Skeletal muscle cell (primary cell): ENCODE measurements around the gene ST7.
"Not testable (repeated sequence)": the region's sequence is repeated elsewhere in the genome, so short reads cannot be mapped to it uniquely, and the experiment has no call there.

Experiments used
- DNase-seq: peaks from one replicate; pipeline ENCODE4 v3.0.0-alpha.2; 2010; ENCODE audit warnings: low read depth
- H3K4me3 ChIP-seq: 2 replicates; pipeline ENCODE4 v1.5.1; 2011; ENCODE audit warnings: low read depth, mild to moderate bottlenecking, control low read depth, low read length, moderate library complexity

Gene ST7, protein sequence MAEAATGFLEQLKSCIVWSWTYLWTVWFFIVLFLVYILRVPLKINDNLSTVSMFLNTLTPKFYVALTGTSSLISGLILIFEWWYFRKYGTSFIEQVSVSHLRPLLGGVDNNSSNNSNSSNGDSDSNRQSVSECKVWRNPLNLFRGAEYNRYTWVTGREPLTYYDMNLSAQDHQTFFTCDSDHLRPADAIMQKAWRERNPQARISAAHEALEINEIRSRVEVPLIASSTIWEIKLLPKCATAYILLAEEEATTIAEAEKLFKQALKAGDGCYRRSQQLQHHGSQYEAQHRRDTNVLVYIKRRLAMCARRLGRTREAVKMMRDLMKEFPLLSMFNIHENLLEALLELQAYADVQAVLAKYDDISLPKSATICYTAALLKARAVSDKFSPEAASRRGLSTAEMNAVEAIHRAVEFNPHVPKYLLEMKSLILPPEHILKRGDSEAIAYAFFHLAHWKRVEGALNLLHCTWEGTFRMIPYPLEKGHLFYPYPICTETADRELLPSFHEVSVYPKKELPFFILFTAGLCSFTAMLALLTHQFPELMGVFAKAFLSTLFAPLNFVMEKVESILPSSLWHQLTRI

DNA sequence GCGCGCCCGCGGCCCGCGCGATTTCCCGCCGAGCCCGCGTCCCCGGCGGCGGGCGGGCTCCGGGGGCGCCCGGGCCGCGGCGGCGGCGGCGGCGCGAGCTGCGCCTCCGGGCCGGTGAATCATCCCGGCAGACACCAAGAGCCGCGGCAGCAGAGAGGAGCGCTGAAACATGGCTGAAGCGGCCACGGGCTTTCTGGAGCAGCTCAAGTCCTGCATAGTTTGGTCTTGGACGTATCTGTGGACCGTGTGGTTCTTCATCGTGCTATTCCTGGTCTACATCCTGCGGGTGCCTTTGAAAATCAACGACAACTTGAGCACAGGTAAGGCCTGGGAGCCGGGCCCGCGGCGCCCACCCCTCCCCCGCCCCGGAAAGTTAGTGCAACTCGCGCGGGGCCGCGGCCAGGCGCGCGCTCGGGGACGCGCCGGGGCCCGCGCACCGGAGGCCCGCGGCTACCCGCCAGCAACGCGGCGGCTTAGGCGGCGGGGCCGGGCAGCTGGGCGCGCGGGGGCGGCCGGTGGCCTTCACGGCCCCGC lies at the start of gene ST7:
TSS of gene ST7 (plus strand) at position 130 of the 534 bp plus-strand sequence. CDS start at position 170, 40 bp downstream.
- peak; percentile 27 for DNase-seq

DNA sequence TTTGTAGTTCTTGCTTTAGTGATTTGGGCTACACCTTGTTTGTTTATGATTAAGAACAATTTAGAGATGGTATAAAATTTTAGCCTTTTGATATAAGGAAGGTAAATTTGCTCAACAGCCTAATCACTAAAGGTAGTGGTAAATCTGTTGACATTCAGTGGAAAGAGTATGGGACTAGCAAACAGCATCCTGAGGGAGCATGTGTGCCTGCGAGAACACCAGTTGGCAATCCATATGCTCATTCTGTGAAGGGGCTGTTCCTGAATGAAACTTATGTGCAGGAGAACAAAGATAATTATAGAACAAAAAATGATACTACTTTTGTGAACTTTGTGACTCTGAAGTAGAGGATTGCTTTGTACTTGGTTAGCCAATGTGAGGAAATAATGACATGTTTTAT lies 46.9 kb upstream of the ST7 start:
- DNase-seq, result no peak
- H3K4me3 ChIP-seq, result no peak overlapping the region

More for the DNA sequence above, at the start of gene ST7:
- peak within 1 kb of the TSS; percentile 75 for H3K4me3 ChIP-seq

DNA sequence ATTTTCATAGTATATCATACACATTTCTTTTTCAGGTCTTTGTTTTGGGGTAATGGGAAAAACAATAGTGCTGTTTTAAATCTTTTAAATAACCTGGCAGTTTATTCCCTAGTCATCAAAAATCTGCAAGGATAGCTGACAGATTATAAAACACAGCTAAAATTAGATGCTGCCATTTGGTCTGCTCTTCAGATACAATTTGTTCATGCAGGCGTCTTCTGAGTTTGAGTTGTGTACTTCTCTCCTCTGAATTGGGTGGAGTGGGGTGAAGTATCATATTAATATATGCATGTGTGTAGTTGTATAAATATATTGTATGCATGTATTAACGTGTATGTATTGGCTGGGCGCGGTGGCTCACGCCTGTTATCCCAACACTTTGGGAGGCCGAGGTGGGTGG lies 42.9 kb upstream of the ST7 start:
- H3K4me3 ChIP-seq, result no peak overlapping the region

DNA sequence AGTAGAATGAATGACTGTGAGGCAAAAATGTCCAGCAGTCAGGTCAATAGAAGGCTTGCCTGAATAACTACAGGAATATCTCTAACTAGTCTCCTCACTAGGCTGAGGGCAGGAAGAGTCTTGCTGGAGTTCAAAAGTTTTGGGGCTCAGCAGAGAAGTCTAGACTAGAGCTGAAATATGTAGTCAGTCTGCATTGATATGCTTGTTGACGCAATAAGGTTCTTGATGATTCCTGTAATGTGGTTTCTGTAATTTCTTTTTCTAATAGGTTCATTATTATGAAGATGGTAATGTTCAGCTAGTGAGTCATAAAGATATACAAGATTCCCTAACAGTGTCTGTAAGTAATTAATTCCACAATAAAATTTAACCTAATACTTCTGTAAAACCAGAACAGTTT lies 41.5 kb upstream of the ST7 start:
- no peak for DNase-seq
- H3K4me3 ChIP-seq, result no peak overlapping the region

More for the DNA sequence above, 42.9 kb upstream of the ST7 start:
- DNase-seq, result no peak

DNA sequence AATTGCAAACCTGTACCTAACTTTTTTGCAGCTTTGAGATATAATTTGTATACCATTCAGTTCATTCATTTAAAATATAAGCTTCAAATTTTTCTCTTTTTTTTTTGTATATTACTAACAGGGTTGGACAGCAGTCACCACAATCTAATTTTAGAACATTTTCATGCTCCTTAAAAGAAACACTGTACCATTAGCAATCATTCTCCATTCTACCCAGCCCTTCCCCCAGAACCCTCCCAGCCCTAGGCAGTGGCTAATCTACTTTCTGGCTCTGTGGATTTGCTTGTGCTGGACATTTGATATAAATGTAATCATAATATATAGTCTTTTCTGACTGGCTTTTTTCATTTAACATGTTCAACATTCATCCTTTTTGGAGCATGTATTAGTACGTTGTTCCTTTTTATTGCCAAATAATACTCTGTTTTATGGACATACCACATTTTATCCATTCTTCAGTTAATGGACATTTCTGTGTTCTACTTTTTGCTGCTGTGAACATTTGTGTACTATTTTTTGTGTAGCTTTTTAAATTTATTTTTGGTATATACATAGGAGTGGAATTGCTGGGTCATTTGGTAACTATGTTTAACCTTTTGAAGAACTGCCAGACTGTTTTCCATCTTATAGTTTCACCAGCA lies 40.9 kb upstream of the ST7 start:
- H3K4me3 ChIP-seq, result no peak overlapping the region
- no peak for DNase-seq

DNA sequence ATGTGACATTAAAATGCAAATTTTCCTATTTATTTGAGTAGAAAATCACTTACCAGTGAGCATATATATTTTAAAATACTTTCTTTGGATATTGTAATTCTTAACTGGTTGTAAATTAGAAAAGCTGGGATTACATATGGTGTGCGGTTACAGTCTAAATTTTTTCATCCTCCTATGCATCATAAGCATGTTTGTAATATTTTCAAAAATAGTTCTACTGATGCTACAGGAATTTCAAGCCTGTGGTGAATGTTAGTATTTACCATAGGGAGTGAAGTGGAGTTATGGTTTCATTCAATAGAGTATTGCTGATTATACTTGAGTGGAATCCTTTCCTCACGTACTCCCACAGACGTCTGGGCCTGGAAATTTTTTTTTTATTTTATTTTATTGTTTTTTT lies 34.6 kb upstream of the ST7 start:
- no peak for DNase-seq
- no peak overlapping the region for H3K4me3 ChIP-seq

DNA sequence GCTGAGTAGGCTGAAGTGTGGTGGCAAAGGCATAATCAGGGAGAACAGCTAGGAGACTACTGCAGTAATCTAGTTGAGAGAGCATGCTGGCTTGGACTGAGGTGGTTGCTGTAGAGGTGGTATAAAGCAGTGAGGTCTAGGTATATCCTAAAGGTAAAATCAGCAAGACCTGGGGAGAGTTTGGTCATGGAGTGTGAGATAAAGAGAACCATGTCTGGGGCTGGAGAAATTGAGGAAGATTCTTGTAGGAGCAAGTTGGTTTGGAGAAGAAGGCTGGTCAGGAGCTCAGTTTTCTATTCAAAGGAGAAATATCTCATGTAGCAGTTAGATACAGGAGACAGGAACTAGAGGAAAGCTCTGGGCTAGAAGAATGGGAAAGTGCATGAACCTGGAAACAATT lies 32.9 kb upstream of the ST7 start:
- H3K4me3 ChIP-seq, result no peak overlapping the region
- no peak for DNase-seq

DNA sequence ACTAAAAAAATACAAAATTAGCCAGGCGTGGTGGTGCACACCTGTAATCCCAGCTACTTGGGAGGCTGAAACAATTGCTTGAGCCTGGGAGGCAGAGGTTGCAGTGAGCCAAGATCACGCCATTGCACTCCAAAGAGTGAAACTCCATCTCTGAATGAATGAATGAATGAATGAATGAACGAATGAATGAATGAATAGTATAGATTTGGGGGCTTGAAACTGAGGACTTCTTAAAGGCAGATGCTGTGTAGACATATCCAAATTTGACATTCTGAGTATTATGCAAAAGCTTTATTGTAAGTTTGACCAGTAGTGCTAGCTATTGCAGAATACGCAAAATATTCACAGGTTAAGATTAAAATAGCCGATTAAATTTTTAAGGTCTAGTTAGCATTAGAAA lies 30.8 kb upstream of the ST7 start:
- H3K4me3 ChIP-seq, result no peak overlapping the region
- no peak for DNase-seq

DNA sequence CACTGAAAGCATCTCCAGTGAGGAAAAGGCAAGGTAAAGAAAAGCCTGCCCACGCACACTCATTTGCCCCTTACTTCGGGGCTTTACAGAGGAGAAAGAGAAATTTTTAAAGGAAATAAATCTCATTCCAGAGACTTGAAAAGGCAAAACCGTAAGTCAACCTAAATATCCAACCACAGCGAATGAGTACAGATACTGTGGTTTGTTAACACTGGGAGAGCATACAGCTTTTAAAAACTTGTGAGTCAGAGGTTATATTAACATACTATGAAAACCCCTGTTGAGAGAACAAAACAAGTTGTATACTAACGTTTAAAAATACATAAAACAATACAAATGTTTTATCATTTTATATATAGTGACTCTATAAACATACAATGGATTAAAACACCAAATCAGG lies 28.6 kb upstream of the ST7 start:
- no peak for DNase-seq
- no peak overlapping the region for H3K4me3 ChIP-seq

DNA sequence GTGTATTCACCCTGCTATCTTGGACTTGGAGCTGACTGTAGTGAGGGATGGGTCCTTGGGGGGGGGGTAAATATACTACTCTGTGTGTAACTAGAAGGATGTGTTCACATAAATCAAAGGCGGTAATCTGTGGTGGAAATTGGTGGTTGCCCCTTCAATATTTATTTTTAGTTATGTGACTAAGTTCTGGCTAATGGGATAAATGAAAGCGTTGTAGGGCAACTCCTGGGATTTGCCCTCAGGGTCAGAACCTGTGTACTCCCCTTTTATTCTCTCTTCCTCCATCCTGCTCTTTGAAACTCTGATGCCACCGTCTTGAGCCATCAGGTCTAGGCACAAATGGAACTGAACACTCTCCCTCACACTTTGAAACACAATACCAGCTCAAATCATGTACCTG lies 24.3 kb upstream of the ST7 start:
- no peak for DNase-seq

DNA sequence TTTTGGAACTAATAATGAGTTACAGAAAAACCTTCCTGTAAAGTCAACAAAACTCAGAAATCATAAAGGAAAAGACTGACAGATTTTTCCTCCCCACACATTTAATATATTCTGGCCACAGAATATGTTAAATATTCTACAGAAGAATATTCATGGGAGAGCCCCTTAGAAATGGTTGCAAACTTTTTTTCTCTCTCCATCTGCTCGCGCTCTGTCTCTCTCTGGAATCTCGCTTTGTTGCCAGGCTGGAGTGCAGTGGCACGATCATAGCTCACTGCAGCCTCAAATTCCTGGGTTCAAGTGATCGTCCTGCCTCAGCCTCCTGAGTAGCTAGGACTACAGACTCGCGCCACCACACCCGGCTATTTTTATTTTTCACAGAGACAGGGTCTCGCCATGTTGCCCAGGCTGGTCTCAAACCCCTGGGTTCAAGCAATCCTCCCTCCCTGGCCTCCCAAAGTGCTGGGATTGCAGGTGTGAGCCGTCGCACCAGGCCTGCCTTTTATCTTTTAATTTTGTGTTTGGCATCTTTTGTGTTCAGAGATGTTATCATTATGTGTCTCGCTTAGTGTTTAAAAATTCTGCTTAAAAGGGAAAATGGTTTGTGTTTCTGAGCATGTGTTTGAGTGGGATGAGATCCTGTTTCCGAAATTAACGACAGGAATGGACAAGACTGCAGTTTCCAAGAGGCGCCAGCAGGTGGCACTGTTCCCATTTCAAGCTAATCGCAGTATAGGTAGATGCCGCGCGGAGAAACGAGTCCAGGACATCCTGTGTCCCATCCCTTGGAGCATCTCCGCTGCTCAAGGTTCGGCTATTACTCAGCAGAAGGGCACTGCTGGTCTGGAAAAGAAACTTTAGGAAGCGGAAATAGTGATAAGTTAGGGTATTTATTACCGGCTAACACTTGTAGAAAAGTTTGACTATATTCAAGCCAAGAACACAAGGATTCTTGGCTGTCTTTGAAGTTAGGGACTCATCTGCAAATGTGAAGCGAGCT lies 23.1 kb upstream of the ST7 start:
- peak; percentile 26 for DNase-seq
- no peak overlapping the region for H3K4me3 ChIP-seq

More for the DNA sequence above, 24.3 kb upstream of the ST7 start:
- H3K4me3 ChIP-seq, result no peak overlapping the region

DNA sequence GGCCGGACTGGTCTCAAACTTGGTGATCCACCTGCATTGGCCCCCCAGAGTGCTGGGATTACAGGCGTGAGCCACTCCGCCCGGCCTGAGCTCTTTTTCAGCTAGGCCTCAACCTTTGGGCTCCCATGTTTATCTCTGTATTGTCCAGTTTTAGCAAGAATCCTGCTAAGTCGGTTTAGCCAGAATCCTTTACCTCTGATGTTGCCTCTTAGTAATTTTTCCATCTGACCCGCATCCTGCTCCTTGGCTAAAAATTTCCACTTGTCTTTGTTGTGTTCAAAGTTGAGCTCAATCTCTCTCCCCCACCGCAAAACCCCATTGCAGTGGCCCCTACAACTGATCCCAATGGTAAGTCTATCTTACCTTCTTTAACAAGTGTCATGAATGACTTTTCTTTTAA lies 20.7 kb upstream of the ST7 start:
- H3K4me3 ChIP-seq, result no peak overlapping the region
- no peak for DNase-seq

DNA sequence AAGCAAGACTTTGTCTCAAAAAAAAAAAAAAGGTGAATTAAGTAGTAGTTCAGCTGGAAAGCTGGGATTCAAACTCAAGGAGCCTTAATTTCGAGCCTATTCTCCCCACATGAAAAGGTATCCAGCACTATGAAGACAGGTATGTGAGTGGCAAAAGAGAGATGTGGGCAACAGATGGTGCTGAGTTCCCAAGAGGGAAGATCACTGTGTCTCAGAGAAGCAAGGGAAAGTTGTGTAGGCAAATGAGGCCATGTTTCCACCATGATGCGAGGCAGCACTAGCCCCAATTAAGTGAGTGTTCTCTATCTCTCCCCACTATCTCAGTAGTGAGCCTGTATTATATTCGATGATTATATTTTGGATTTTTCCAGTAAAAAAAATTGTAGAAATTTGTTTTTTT lies 19.8 kb upstream of the ST7 start:
- no peak overlapping the region for H3K4me3 ChIP-seq
- no peak for DNase-seq

DNA sequence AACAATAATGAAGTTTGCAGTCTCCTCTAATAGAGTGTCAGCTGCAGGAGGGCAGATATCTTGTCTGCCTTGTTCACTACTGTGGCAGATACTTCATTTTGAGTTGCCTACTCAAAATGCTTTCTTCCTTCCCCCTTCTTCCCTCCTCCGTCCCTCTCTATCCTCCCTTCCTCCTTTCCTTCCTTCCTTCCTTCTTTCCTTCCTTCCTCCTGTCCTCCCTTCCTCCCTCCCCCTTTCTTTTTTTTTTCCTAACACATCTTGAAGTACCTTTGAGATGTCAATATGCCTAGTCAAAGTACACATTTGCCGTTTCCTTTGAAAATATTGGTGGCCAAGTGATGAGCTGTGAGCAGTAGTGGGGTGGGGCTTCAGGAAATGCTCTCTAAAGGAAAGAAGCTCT lies 18.7 kb upstream of the ST7 start:
- no peak for DNase-seq
- H3K4me3 ChIP-seq, result no peak overlapping the region

DNA sequence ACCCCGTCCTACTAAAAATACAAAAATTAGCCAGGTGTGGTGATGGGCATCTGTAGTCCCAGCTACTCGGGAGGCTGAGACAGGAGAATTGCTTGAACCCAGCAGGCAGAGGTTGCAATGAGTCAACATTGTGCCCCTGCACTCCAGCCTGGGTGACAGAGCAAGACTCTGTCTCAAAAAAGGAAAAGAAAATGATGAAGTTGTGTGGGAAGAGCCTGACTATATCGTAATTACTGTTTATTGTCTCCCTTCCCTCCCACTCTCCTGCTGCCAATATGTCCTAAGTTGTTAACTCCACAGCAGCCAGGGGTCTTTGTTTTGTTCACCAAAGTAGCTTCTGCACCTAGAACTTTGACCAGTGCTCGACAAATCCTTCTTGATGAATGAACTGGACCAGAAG lies 16.5 kb upstream of the ST7 start:
- not testable (repeated sequence) for DNase-seq, H3K4me3 ChIP-seq

DNA sequence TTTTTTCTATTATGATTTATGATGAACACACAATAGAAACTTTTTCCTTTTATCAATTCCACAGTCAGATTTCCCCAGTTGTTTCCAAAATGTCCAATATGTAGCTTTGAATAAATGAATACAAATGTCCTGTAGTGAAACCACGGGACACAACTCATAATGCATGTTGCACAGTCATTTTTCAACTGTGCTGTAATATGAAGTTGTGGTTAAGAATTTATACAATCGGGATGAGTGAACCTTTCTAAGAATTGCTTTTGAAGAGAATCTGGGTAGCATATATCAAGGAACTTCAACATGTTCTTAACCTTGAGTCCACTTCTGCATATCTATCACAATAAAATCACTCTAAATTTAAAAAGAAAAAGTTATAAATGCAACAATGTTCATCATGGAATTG lies 14.6 kb upstream of the ST7 start:
- DNase-seq, result no peak
- no peak overlapping the region for H3K4me3 ChIP-seq

DNA sequence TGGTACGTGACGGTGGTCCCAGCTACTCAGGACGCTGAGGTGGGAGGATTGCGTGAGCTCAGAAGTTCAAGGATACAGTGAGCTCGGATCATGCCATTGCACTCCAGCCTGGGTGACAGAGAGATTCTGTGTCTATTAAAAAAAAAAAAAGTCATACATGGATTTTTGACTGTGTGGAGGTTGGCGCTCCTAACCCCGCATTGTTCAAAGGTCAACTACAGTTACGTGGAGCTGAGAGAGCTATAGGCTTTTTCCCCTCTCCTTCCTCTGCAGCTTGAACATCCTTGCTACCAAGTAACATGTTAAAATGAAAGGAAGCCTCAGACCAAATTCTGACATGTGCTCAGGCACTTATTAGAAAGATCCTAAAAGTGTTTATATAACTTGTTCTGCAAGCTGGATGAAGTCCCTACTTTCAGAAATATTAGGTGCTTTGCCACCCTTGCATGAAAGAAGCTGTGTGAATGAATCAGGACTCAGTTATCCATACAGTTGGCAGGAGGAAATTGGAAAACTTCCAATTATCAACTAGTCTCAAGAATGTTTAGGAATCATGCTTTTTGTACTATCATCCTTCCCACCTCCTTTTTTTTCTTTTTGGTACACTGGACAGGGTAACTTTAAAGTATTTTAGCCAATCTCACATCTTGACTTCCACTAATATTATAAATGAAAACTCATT lies 12.5 kb upstream of the ST7 start:
- DNase-seq, result no peak

DNA sequence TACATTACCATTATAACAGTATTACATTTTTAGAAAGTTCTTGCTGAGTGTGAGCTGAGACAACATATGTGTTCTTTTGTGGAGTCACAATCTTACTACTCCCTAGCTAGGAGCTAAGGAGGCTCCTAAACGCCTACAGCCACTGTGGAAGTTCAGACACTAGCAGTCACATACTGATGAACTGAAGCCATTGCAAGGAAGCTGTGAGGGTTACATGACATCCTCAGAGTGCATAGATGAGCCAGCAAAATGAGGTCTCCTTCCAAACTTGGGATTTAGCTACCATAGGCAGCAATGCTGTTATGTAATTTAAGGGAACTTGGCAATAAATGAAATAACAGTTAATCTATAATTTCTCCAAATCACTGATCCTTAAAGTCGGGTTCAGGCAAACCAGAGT lies 10.8 kb upstream of the ST7 start:
- H3K4me3 ChIP-seq, result no peak overlapping the region
- DNase-seq, result no peak

More for the DNA sequence above, 12.5 kb upstream of the ST7 start:
- no peak overlapping the region for H3K4me3 ChIP-seq

DNA sequence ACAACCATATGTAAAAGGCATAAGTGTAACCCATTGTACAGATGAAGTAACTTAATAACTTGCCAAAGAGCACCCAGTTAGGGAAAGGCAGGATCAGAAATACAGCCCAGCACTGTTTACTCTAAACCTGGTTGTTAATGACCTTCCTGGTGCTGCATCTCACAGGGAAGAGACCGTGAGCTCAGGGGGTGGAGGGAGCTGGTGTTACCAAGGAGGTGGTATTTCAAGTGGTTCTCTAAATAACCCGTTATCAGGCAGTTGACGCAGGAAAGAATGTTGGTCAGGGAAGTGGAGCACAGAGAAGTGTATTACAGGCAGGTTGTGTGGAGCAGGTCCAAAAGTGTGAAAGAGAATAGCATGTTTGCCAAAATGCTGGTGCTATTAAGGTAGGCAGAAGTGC lies 4.4 kb upstream of the ST7 start:
- H3K4me3 ChIP-seq, result no peak overlapping the region

More for the DNA sequence above, 4.4 kb upstream of the ST7 start:
- no peak for DNase-seq
